Measurements from ENCODE around the gene TMEM82.

GRCh38 chr1:15777909-15778707, 35.8 kb downstream of the TMEM82 start:
- TF ChIP-seq ZNF274 (IDR thresholded peaks at IDR 0.05; ENCODE audit: low read depth, low read length) (no peak), SUZ12 (IDR thresholded peaks at IDR 0.05; ENCODE audit: extremely low read depth, insufficient read depth, insufficient read length) (no peak), YY1 (IDR thresholded peaks at IDR 0.05; ENCODE audit: insufficient read depth, insufficient read length) (no peak)

Measured in NT2/D1 (cell line).